Measurements from ENCODE around the gene LARGE1.
A peak's percentile ranks its signal among the peaks of the same experiment; 100 is the strongest.

The LARGE1 gene

GRCh38 chr22:33654173-33654895 lies 265.9 kb downstream of the LARGE1 start:
- DNase-seq, result no peak

DNA sequence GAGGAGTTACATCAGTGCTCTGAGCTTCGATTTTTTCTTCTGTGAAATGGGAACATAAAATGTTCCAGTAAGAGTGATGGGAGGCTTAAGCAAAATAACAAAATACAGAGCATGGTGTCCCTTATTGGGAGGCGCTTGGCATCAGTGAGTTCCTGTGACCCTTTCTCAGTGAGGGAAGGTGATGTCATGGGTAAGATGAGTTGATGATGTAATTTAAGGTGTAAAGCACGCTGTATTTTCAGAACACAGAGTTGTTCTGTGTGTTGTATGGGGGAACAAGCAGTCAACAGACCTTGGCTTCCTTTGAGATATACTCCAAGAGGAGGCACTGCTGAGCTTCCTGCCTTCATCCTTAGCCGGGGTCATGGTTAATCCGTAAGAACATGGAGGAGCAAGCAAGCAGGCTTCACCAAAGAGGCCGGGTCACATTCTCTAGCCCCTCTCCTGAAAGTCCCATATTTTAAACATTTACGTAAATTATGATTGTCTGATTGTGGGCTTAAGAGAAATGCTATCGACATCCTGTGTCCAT lies 266.7 kb downstream of the LARGE1 start:
- no peak for DNase-seq

GRCh38 chr22:33652615-33653014 lies 267.7 kb downstream of the LARGE1 start:
- DNase-seq, result no peak

- no peak for DNase-seq
These were observed 270.0 kb downstream of the LARGE1 start for GRCh38 chr22:33650244-33650643.

DNA sequence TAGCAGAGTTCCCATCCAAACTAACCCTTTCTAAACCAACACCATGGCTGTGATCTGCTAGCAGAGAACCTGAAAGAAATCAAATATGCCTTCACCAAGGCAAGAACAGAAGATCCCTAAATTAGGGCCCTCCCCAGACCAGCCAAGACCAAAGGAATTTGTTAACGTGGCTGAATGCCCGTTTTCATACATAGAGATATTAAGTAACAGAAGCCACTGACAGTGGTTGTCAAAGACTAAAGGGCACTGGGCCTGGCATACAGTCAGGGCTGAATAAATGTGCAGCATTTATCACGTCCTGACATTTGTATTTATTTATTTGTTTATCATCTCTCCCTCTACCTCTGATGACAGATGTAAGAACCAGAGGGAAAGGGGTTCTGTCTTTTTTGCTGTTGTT lies 271.8 kb downstream of the LARGE1 start:
- DNase-seq, result no peak

GRCh38 chr22:33640900-33641299 lies 279.4 kb downstream of the LARGE1 start:
- DNase-seq, result no peak

DNA sequence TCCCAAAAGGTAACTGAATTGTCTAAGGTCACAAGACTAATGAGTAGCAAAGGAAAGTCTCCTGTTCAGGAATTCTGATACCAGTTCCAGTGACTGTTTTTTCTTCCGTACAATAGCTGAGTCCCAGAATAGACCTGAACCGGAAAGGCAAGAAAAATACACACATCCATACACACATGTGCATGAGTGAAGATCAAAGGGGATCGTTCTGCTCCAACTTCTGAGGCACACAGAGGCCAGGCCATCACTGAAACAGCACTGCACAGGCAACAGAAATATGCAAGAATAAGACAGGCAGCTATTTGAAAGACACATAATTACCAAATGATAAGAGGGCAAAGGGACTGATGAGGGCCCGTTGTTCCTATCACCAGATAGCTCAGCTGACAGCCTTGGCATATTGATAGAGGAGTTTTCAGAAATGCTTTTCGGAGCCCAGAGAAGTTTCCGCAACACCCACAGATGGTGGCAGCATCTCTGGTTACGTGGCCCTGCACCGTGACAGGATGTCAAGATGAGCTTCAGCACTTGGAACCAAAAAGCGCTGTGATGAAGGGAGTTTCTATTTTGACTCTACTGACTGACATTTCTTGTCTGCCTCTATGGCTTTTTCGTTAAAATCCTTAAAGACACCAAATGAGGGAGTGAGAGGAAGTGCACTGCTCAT lies 280.6 kb downstream of the LARGE1 start:
- no peak for DNase-seq

GRCh38 chr22:33635766-33636165 lies 284.5 kb downstream of the LARGE1 start:
- DNase-seq, result no peak

DNA sequence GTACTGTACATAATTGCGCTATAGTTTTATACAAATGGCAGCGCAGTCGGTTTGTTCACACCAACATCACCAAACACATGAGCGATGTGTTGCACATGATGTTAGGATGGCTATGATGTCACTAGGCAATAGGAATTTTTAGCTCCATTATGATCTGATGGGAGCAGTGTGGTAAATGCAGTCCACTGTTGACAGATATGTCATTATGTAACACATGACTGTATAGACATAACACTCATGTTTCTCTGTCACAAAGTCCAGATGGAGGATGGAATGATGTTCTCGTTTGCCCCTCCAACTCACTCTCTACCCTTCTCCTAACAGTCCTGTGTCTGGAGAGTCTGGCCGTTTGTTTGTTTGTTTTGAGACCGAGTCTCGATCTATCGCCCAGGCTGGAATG lies 288.5 kb downstream of the LARGE1 start:
- no peak for DNase-seq

DNA sequence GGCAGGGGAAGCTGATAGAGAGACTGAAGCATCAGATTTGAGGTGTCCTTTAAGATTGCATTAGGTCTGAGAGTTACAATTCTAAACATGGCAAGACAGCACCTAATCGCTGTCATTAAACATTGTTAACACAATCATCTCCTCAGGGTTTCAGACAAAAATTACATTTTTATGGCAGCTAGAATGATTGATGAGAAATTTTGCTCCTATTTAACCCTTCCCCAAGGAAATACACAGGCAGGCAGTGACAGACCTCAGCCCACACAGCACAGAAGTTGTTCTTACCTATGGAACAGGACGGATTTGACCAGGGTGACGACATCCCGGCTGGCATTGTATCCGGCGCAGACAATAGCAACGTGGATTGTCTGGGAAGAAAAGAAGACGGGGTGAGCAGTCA lies 294.3 kb downstream of the LARGE1 start:
- DNase-seq, result peak; percentile 20

- DNase-seq, result no peak
These were observed 300.2 kb downstream of the LARGE1 start for GRCh38 chr22:33620085-33620484.

GRCh38 chr22:33606504-33606903 lies 313.8 kb downstream of the LARGE1 start:
- no peak for DNase-seq

- DNase-seq, result peak; percentile 68
These were observed 314.6 kb downstream of the LARGE1 start for GRCh38 chr22:33605666-33606065.

DNA sequence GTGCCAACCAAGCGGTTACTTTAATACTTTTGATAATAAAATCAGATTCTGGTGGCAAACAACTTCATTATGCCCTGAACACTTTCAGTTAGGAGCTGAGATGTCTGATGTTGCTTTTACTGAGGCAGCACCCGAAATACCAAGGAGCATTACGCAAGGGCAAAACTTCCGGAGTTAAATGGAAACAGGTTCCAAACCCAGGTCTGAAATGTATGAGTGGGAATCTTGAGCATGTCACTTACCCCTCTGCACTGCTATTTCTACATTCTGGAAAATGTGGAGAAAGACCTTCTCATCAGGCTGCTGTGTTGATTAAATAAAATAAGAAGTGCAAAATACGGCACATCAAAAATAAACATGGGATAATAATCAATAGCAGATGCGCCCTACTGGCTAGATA lies 315.1 kb downstream of the LARGE1 start:
- no peak for DNase-seq

GRCh38 chr22:33601062-33601461 lies 319.2 kb downstream of the LARGE1 start:
- no peak for DNase-seq

DNA sequence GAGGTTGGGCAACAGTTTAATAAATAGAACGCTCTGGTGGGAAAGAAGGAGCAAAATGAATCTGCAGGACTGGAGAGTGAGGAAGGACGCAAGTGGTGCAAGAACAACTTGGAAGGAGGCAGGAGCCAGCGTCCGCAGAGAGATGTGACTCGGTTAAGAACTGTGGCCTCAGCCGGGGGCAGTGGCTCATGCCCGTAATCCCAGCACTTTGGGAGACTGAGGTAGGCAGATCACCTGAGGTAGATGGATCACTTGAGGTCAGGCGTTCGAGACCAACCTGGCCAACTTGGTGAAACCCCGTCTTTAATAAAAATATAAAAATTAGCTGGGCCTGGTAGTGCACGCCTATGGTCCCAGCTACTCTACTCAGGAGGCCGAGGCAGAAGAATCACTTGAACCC lies 319.7 kb downstream of the LARGE1 start:
- DNase-seq, result no peak

DNA sequence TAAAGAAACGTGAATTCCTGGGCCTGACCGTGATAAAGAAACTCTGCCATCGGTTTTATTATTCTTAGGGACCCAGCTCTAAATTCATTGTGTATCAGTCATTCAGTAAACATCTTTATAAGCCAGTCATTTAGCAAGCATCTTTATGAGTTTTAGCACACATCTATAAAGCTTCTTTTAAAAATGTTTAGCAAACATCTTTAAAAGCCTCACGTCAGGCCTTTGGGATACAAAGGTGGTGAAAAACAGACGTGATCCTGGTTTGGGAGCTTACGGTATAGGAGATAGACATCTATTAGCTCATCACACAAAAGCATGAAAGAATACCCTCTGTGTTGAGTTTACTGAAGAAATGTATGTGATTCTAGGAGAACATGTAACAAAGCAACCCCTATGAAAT lies 320.2 kb downstream of the LARGE1 start:
- no peak for DNase-seq

DNA sequence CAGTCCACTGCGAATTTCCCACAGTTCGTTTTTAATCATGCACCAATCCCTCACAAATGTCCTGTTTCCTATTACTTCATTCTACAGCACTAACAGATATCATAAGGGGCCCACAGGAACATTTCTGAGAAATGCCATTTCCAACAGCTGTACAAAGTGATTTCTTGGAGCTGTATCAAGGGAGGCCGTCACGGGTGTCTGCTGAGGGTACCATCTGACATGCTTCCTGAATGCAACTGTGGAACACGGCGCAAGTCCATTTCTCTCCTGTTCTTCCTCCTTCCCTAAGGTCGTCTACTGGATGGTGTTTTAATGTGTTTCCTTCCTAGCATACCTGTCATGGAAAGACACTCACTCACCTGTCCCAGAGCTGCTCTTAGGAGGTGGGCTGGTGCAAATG lies 320.7 kb downstream of the LARGE1 start:
- DNase-seq, result no peak

DNA sequence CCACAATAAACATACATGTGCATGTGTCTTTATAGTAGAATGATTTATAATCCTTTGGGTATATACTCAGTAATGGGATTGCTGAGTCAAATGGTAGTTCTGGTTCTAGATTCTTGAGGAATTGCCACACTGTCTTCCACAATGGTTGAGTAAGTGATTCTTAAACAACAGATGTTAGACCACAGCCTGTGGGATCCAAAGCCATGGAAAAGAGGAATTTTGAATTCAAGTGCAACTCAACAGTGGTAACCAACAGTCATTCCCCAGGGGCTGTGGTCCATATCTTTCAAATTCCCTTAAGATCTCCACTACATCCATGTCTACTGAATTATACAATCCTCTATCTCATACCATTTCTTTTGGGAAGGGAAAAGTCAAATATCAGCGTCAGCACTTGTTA lies 321.5 kb downstream of the LARGE1 start:
- no peak for DNase-seq

DNA sequence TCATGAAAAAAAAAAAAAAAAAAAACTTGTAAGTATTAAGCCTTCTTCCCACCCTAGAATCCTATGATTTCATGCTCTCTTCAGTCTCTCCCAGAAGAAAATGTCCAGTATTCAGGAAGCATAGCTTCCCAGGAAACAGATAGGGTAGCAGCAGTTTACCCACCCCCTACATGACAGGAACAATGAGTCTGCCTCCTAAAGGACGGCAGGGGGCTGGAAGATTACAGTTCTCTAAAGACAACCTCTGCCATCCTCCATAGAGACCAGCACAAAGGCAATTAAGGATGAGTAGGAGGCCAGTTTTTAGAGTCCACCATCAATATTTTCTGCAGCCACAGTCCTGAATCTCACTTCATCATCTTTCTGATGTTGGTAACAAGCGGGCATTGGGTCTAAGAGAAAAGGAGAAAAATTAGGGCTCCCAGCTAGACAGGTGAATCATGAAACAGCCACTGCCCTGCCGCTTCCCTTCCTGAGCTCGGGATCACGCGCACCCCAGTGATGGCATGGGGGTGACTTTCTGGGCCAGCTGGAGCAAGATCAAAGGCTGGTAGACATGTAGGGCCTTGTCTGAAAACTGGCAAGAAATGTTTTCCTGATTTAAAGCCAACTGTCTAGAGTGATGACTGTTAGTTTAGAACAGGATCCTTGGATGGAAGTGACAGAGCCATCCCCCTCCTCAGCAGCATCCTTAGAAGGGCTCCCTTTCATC lies 322.8 kb downstream of the LARGE1 start:
- DNase-seq, result no peak

- no peak for DNase-seq
These were observed 326.5 kb downstream of the LARGE1 start for GRCh38 chr22:33593818-33594217.

GRCh38 chr22:33591946-33592345 lies 328.3 kb downstream of the LARGE1 start:
- DNase-seq, result no peak

- no peak for DNase-seq
These were observed 331.0 kb downstream of the LARGE1 start for GRCh38 chr22:33589297-33589696.

- no peak for DNase-seq
These were observed 331.4 kb downstream of the LARGE1 start for GRCh38 chr22:33588860-33589259.

Data from eye (tissue), 1 donor.